Osteoblast (primary cell): ENCODE results near the gene TENM4. TPM values are rescaled to one million over a fixed set of nuclear protein-coding genes. Genes with fewer than 3 reads are reported as not detected.
A peak's percentile ranks its signal among the peaks of the same experiment; 100 is the strongest.

ENCODE experiments used
- DNase-seq: peaks from one replicate; pipeline ENCODE4 v3.0.0; 2011; ENCODE audit warnings: low spot score, mixed read lengths; ENCODE audit not compliant: insufficient read length; ENCODE audit errors: missing footprints
- H2AFZ ChIP-seq: 2 replicates; pipeline ENCODE4 v1.6.0; 2011; ENCODE audit warnings: mild to moderate bottlenecking, low read length
- H3K27ac ChIP-seq: 2 replicates; pipeline ENCODE4 v1.5.1; 2011; ENCODE audit warnings: mild to moderate bottlenecking, low read depth, low read length, moderate library complexity
- H3K27me3 ChIP-seq: 2 replicates; pipeline ENCODE4 v1.6.0; 2012; ENCODE audit warnings: mild to moderate bottlenecking, control low read depth, inconsistent platforms, low read length, moderate library complexity; ENCODE audit not compliant: insufficient read depth
- H3K36me3 ChIP-seq: 2 replicates; pipeline ENCODE4 v1.5.1; 2011; ENCODE audit warnings: mild to moderate bottlenecking, low read length, control low read depth, moderate library complexity; ENCODE audit not compliant: insufficient read depth
- H3K4me1 ChIP-seq: 2 replicates; pipeline ENCODE4 v1.5.1; 2011; ENCODE audit warnings: mild to moderate bottlenecking, low read length, control low read depth, moderate library complexity; ENCODE audit not compliant: insufficient read depth
- H3K4me2 ChIP-seq: 2 replicates; pipeline ENCODE4 v1.6.0; 2011; ENCODE audit warnings: mild to moderate bottlenecking, low read length; ENCODE audit not compliant: insufficient read depth
- H3K4me3 ChIP-seq: fragments of 200-600 bp; sonication (generic); 3 replicates; pipeline ENCODE4 v1.5.1; 2012; ENCODE audit warnings: mild to moderate bottlenecking, low read length, inconsistent platforms; ENCODE audit not compliant: insufficient read depth
- H3K79me2 ChIP-seq: 2 replicates; pipeline ENCODE4 v1.6.0; 2012; ENCODE audit warnings: mild to moderate bottlenecking, low read length, control low read depth, inconsistent platforms; ENCODE audit not compliant: insufficient read depth
- H3K9me3 ChIP-seq: 2 replicates; pipeline ENCODE4 v1.5.1; 2011; ENCODE audit warnings: low read depth, low read length, control low read depth
- H4K20me1 ChIP-seq: 2 replicates; pipeline ENCODE4 v1.6.0; 2012; ENCODE audit warnings: mild to moderate bottlenecking, low read length, control low read depth; ENCODE audit not compliant: insufficient read depth
- CTCF ChIP-seq: IDR thresholded peaks from 2 replicates; pipeline ENCODE4 v1.5.1; 2011; ENCODE audit warnings: mild to moderate bottlenecking, low read depth, low read length, moderate library complexity; ENCODE audit errors: extremely low read depth
- total RNA-seq: library from RNA; depleted of rRNA; stranded (reverse); fragments of >200 nt; gene quantifications from 2 replicates; pipeline ENCODE4 v1.2.3, GENCODE V29; 2012

TENM4 gene
- total RNA-seq, 1 donor, result 63.3 TPM

GRCh38 chr11:79201677-79202347, 239.0 kb downstream of the TENM4 start:
- H2AFZ ChIP-seq, result no peak overlapping the region
- H3K27ac ChIP-seq, result no peak overlapping the region
- no peaks in the 10 kb centered on the region for H3K9me3 ChIP-seq
- H3K4me3 ChIP-seq, result no peak overlapping the region
- TF ChIP-seq CTCF, result no peak
- no peak for DNase-seq
- no peaks in the 10 kb centered on the region for H3K79me2 ChIP-seq
- no peak overlapping the region for H3K4me2 ChIP-seq
- H3K27me3 ChIP-seq, result no peaks in the 10 kb centered on the region
- H3K4me1 ChIP-seq, result no peaks in the 10 kb centered on the region
- H4K20me1 ChIP-seq, result no peaks in the 10 kb centered on the region
- H3K36me3 ChIP-seq, result no peaks in the 10 kb centered on the region

- no peak overlapping the region for H3K4me3 ChIP-seq
- H2AFZ ChIP-seq, result no peak overlapping the region
- no peak for DNase-seq
- H3K79me2 ChIP-seq, result no peaks in the 10 kb centered on the region
- H3K9me3 ChIP-seq, result no peaks in the 10 kb centered on the region
- H4K20me1 ChIP-seq, result no peaks in the 10 kb centered on the region
- no peak overlapping the region for H3K27ac ChIP-seq
- H3K36me3 ChIP-seq, result no peaks in the 10 kb centered on the region
- no peak for TF ChIP-seq CTCF
- no peak overlapping the region for H3K4me2 ChIP-seq
- H3K4me1 ChIP-seq, result no peaks in the 10 kb centered on the region
- no peaks in the 10 kb centered on the region for H3K27me3 ChIP-seq
Measured at GRCh38 chr11:79200398-79201070, 240.3 kb downstream of the TENM4 start.

- Histone ChIP-seq H3K79me2 (no peaks in the 10 kb centered on the region), H3K4me2 (no peak overlapping the region), H3K27ac (no peak overlapping the region), H3K4me3 (no peak overlapping the region), H4K20me1 (no peaks in the 10 kb centered on the region), H3K4me1 (no peaks in the 10 kb centered on the region), H3K36me3 (no peaks in the 10 kb centered on the region), H2AFZ (no peak overlapping the region), H3K27me3 (no peaks in the 10 kb centered on the region), H3K9me3 (no peaks in the 10 kb centered on the region)
- DNase-seq, result no peak
- no peak for TF ChIP-seq CTCF
Measured at GRCh38 chr11:79199729-79200354, 241.0 kb downstream of the TENM4 start.

- no peaks in the 10 kb centered on the region for H3K9me3 ChIP-seq
- no peak overlapping the region for H3K4me2 ChIP-seq
- H4K20me1 ChIP-seq, result no peaks in the 10 kb centered on the region
- H2AFZ ChIP-seq, result no peak overlapping the region
- peak; percentile 60 for DNase-seq
- no peaks in the 10 kb centered on the region for H3K79me2 ChIP-seq
- H3K27me3 ChIP-seq, result no peaks in the 10 kb centered on the region
- no peaks in the 10 kb centered on the region for H3K4me1 ChIP-seq
- H3K27ac ChIP-seq, result no peak overlapping the region
- H3K4me3 ChIP-seq, result no peak overlapping the region
- no peak for TF ChIP-seq CTCF
- H3K36me3 ChIP-seq, result no peaks in the 10 kb centered on the region
Measured at GRCh38 chr11:79198898-79199250, 242.0 kb downstream of the TENM4 start.
